BLaER1 treated with 17β-estradiol and CSF1 and Interleukin-3, amounts not matched to agents 10 nM and 100 nM (cell line): Measurements from ENCODE around the gene NSMF.
"Not testable (repeated sequence)": the region's sequence is repeated elsewhere in the genome, so short reads cannot be mapped to it uniquely, and the experiment has no call there.

Experiments
- H3K27ac ChIP-seq, 11 experiments: shearing (Covaris generic); formaldehyde crosslinking; 2 replicates each; pipeline ENCODE4 v1.8.1; 2022
- H3K27me3 ChIP-seq, 11 experiments: shearing (Covaris generic); formaldehyde crosslinking; 2 replicates each; pipeline ENCODE4 v1.8.1; 2022
- H3K36me3 ChIP-seq, 11 experiments: shearing (Covaris generic); formaldehyde crosslinking; 2 replicates each; pipeline ENCODE4 v1.8.1; 2022
- H3K4me1 ChIP-seq, 10 experiments: shearing (Covaris generic); formaldehyde crosslinking; 2 replicates each; pipeline ENCODE4 v1.8.1; 2022
- H3K4me2 ChIP-seq, 11 experiments: shearing (Covaris generic); formaldehyde crosslinking; 2 replicates each; pipeline ENCODE4 v1.8.1; 2022
- H3K4me3 ChIP-seq, 10 experiments: shearing (Covaris generic); formaldehyde crosslinking; 2 replicates each; pipeline ENCODE4 v1.8.1; 2022
- H3K9ac ChIP-seq, 11 experiments: shearing (Covaris generic); formaldehyde crosslinking; 2 replicates each; pipeline ENCODE4 v1.8.1; 2022
- H3K9me3 ChIP-seq, 11 experiments: shearing (Covaris generic); formaldehyde crosslinking; replicated peaks in 1 of 11; 2 replicates each; pipeline ENCODE4 v1.8.1; 2022
- H4K20me1 ChIP-seq, 11 experiments: shearing (Covaris generic); formaldehyde crosslinking; 2 replicates each; pipeline ENCODE4 v1.8.1; 2022
- Cebpa-rat ChIP-seq, 11 experiments: shearing (Covaris generic); IDR thresholded peaks; 2 replicates each; pipeline ENCODE4 v1.8.1; 2022

Gene NSMF

DNA sequence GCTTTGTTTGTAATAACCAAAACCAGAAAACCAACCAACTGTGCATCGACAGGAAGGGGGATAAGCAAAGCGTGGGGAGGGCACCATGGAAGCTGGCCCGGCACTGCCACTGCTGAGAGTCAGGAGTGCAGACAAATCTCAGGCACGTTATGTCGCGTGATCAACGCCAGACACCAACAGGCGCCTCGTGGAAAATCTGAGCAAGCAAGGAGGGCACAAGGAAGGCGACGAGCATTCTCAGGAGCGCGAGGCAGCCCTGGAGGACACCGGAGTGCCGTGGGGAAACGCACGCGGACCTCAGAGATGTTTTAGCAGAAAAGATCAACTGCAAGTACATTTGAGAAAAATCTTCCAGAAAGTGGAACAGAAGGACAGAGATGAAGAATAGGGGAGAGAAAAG lies 15.1 kb upstream of the NSMF start:
- Histone ChIP-seq H3K4me3 (no peak overlapping the region), H3K27me3 (no peaks in the 10 kb centered on the region), H3K27ac (no peak overlapping the region), H4K20me1 (no peaks in the 10 kb centered on the region), H3K4me2 (no peak overlapping the region), H3K36me3 (peaks cover 0 to 30% (median 12%) of the 10 kb centered on the region in 11 experiments; a peak in 14 of 22 replicates), H3K9ac (no peak overlapping the region), H3K9me3 (peaks cover 47 to 61% (median 57%) of the 10 kb centered on the region in 11 experiments), H3K4me1 (peaks cover 12 to 34% (median 26%) of the 10 kb centered on the region in 10 experiments)
- TF ChIP-seq Cebpa-rat (IDR thresholded peaks at IDR 0.05): no peak

DNA sequence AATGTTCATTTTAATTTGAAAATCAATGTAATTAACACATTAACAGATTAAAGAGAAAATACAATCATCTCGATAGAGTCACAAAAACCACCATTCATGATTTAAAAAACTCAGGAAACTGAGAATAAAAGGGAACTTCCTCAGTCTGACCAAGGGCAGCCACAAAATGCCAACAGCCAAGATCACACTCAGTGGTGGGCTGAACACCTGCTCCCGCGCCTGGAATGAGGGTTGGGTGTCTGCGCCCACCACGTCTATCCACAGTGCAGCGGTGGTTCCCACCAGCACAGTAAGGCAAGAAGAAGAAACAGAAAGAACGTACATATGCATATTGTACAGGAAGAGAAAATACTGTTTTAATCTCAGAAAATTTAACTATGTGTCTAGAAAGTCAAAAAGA lies 11.7 kb upstream of the NSMF start:
- Histone ChIP-seq H3K4me2 (peak overlapping the region; percentile 38 to 76 (median 65)), H3K9me3 (peaks cover 33 to 42% (median 40%) of the 10 kb centered on the region in 11 experiments), H3K9ac (no peak overlapping the region), H3K27me3 (no peaks in the 10 kb centered on the region), H3K4me3 (no peak overlapping the region), H3K36me3 (peaks cover 0 to 25% (median 8%) of the 10 kb centered on the region in 11 experiments; a peak in 11 of 22 replicates), H4K20me1 (no peaks in the 10 kb centered on the region; a peak in 1 of 22 replicates), H3K27ac (no peak overlapping the region), H3K4me1 (peaks cover 12 to 41% (median 29%) of the 10 kb centered on the region in 10 experiments)
- no peak for TF ChIP-seq Cebpa-rat (IDR thresholded peaks at IDR 0.05)

DNA sequence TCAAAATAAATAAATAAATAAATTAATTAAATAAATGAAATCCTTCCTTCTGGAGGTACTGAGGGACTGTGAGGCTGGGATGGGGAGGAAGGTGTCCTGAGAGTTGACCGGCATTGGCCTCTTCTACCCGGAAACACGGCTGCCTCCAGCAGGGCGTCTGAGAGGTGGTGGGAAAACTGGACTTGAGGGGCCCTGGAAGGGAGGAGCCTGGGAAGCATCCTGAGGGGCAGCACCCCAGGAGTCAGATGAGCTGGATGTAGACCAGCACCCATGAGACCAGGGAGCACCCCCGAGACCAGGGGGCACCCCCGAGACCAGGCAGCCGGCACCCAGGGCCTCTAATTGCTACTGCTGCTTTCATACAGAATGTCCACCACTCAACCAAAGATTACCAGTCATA lies 8.8 kb upstream of the NSMF start:
- Histone ChIP-seq H3K9ac (no peak overlapping the region), H3K9me3 (peaks cover 4 to 13% (median 12%) of the 10 kb centered on the region in 11 experiments; a peak in 21 of 22 replicates)
- TF ChIP-seq Cebpa-rat (IDR thresholded peaks at IDR 0.05): no peak

DNA sequence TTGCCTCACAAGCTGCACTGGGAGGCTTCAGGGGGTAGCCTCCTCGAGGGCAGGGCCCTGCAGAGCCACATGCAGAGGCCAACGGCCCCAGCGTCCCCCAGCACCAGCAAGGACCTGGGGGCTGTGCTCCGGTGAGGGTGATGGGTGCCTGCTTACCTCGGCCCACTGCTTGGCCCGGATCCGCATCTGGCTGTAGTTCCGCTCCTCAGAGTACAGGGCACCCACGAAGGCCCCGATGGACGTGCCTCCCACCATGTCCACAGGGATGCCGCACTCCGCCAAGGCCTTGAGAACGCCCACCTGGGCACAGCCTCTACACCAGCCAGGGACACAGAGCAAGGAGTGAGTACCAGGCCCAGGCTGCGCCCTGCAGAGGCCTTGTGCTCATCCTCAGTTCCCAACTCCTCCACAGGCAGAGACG lies 8.0 kb upstream of the NSMF start:
- TF ChIP-seq Cebpa-rat (IDR thresholded peaks at IDR 0.05): no peak
- no peak overlapping the region for H3K27ac ChIP-seq
- peaks cover 0 to 6% (median 5%) of the 10 kb centered on the region in 11 experiments; a peak in 14 of 22 replicates for H3K9me3 ChIP-seq
- no peaks in the 10 kb centered on the region for H3K36me3 ChIP-seq
- peaks cover 0 to 14% (median 0%) of the 10 kb centered on the region in 11 experiments; a peak in 1 of 22 replicates for H4K20me1 ChIP-seq
- H3K4me3 ChIP-seq: no peak overlapping the region
- peaks cover 0 to 8% (median 7%) of the 10 kb centered on the region in 11 experiments; a peak in 14 of 22 replicates for H3K27me3 ChIP-seq
- peaks cover 16 to 53% (median 37%) of the 10 kb centered on the region in 10 experiments for H3K4me1 ChIP-seq
- H3K4me2 ChIP-seq: no peak overlapping the region
- no peak overlapping the region for H3K9ac ChIP-seq

More for the DNA sequence above, 8.8 kb upstream of the NSMF start:
- Histone ChIP-seq H3K27ac (no peak overlapping the region), H3K36me3 (peaks cover 0 to 3% (median 0%) of the 10 kb centered on the region in 11 experiments; a peak in 2 of 22 replicates), H3K27me3 (peaks cover 0 to under 1% (median 0%) of the 10 kb centered on the region in 11 experiments; a peak in 3 of 22 replicates), H3K4me1 (peaks cover 12 to 46% (median 30%) of the 10 kb centered on the region in 10 experiments), H3K4me2 (peak overlapping the region in 2 of 11 experiments; percentile 18 to 32; a peak in 2 of 22 replicates), H4K20me1 (peaks cover 0 to 7% (median 0%) of the 10 kb centered on the region in 11 experiments; a peak in 1 of 22 replicates), H3K4me3 (no peak overlapping the region)

DNA sequence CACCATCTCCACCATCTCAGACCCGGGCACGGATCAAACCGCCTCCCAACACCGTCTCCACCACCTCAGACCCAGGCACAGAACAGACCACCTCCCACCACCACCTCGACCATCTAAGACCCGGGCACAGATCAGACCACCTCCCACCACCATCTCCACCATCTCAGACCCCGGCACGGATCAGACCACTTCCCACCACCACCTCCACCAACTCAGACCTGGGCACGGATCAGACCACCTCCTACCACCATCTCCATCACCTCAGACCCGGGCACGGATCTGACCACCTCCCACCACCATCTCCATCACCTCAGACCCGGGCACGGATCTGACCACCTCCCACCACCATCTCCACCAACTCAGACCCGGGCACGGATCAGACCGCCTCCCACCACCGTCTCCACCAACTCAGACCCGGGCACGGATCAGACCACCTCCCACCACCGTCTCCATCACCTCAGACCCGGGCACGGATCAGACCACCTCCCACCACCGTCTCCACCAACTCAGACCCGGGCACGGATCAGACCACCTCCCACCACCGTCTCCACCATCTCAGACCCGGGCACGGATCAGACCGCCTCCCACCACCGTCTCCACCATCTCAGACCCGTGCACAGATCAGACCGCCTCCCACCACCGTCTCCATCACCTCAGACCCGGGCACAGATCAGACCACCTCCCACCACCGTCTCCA lies 7.4 kb upstream of the NSMF start:
- not testable (repeated sequence) for H3K36me3 ChIP-seq, H3K4me3 ChIP-seq, H3K27ac ChIP-seq, H3K9me3 ChIP-seq, H3K4me2 ChIP-seq, H3K9ac ChIP-seq
- H3K4me1 ChIP-seq: peaks cover 22 to 55% (median 39%) of the 10 kb centered on the region in 10 experiments
- peaks cover 0 to 15% (median 0%) of the 10 kb centered on the region in 11 experiments; a peak in 1 of 22 replicates for H4K20me1 ChIP-seq
- peaks cover 0 to 14% (median 12%) of the 10 kb centered on the region in 11 experiments; a peak in 14 of 22 replicates for H3K27me3 ChIP-seq

DNA sequence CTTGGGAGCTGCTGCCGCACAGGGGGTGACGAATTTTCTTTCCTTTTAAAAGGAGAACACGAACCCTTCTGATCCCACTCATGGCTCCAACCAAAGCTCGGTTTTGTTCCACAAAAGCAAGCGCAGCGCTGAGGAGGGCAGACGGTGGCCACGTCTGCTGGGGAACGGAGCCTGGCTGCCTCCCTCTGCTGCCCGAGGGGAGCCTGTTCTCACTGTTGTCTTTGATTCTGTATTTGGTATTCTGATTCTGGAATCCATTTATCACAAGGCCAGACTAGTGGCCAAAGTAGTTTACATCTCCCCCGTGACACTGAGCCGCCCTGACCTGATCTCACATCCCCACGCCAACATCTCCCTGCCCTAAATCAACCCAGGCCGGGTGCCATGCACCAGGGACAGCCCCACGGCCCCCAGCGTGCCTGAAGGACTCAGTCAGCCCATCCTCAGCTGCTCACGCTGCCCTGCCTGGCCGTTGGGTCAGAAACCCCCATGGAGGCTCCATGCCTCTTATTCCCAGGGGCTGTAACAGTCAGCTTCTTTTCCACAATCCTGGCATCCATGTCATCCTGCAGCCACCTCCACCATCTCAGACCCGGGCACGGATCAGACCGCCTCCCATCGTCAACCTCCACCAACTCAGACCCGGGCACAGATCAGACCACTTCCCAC lies 6.7 kb upstream of the NSMF start:
- Histone ChIP-seq H3K27ac (no peak overlapping the region), H3K27me3 (peaks cover 0 to 14% (median 12%) of the 10 kb centered on the region in 11 experiments; a peak in 14 of 22 replicates), H3K4me2 (no peak overlapping the region), H3K9ac (no peak overlapping the region), H3K4me1 (peaks cover 20 to 55% (median 39%) of the 10 kb centered on the region in 10 experiments), H3K9me3 (0 out of 22 replicates have a peak, but pooled peaks cover 0 to 5% (median 0%) of the 10 kb centered on the region in 11 experiments), H3K36me3 (no peaks in the 10 kb centered on the region), H3K4me3 (no peak overlapping the region), H4K20me1 (peaks cover 0 to 15% (median 0%) of the 10 kb centered on the region in 11 experiments; a peak in 1 of 22 replicates)
- TF ChIP-seq Cebpa-rat (IDR thresholded peaks at IDR 0.05): no peak

DNA sequence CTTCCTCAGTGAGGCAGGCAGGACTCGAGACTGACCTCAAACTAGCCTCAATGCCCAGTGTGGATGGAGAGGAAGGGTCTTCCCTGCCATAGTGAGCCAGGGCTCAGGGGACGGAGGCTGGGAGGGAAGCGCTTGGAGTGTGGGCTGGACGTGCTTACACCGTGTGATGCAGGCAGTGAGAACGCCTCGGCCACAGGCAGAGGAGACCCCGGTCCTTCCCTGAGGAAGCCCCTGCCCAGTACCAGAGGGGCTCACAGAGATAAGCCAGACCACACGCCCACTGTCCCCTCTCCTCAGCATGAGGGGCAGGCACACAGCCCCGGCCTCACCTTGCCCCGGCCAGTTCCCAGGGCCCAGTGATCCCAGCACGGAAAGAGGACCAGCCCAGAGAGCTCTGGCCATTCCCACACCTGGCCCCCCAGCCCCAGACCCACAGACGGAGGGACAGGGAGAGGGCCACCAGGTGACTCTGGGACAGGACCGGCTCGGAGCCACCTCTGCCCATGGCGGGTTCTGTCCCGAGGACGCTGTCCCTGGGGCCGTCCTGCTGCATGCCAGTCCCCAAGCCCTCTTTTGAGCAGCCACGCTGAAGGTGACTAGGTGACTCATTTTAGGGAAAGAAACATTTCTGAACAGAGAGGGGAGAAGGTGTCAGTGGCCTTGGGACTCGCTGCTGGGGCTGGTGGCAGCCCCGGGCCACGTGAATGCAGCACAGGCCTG lies 6.0 kb upstream of the NSMF start:
- Histone ChIP-seq H3K9me3 (0 out of 22 replicates have a peak, but pooled peaks cover 0 to 5% (median 0%) of the 10 kb centered on the region in 11 experiments), H3K36me3 (no peaks in the 10 kb centered on the region), H3K27me3 (peaks cover 0 to 14% (median 12%) of the 10 kb centered on the region in 11 experiments; a peak in 14 of 22 replicates), H3K4me1 (peaks cover 13 to 55% (median 39%) of the 10 kb centered on the region in 10 experiments), H3K27ac (no peak overlapping the region), H3K9ac (no peak overlapping the region), H3K4me3 (no peak overlapping the region), H4K20me1 (peaks cover 0 to 15% (median 0%) of the 10 kb centered on the region in 11 experiments; a peak in 1 of 22 replicates), H3K4me2 (no peak overlapping the region)
- TF ChIP-seq Cebpa-rat (IDR thresholded peaks at IDR 0.05): no peak

DNA sequence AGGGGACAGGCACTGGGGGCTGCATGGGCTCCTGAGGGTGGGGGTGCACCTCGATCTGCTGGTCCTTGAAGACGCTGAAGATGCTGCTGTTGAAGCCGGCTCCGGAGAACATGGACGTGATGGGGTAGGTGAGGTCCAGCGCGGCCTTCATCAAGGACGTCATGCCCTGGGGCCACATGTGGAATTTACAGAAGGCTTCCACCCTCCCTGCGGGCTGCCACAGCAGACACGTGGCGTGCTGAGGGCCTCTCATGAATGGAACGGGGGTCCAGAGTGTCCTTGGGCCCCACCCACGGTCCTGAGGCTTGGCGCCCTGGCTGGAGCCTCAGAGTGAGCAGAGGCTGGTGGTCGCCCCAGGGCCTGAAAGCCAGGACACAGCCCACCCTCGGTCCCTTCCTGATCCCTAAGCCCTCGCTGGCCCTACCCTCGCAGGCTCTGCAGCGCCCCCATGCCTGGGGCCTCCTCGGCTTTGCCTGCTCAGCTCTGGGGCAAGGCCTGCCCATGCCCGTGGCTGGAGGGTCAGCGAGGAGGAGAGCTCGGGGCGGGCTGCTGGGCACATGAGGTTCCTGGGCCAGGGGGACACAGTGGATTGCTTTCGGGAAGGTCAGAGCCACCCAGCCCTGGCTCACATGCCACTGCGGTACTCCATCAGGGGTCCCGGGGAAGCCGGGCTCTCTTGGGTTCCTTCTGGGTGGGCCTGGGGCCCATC lies 5.3 kb upstream of the NSMF start:
- Histone ChIP-seq H3K27ac (no peak overlapping the region), H3K4me2 (no peak overlapping the region), H3K9ac (no peak overlapping the region), H4K20me1 (peaks cover 0 to 15% (median 0%) of the 10 kb centered on the region in 11 experiments; a peak in 1 of 22 replicates), H3K9me3 (0 out of 22 replicates have a peak, but pooled peaks cover 0 to 5% (median 0%) of the 10 kb centered on the region in 11 experiments), H3K27me3 (peaks cover 0 to 14% (median 12%) of the 10 kb centered on the region in 11 experiments; a peak in 14 of 22 replicates), H3K4me3 (no peak overlapping the region), H3K4me1 (peaks cover 18 to 55% (median 39%) of the 10 kb centered on the region in 10 experiments), H3K36me3 (no peaks in the 10 kb centered on the region)
- no peak for TF ChIP-seq Cebpa-rat (IDR thresholded peaks at IDR 0.05)
